Amniotic stem cell (primary cell): Measurements from ENCODE around the gene NCDN.

Source experiments
- DNase-seq: peaks from one replicate; lab custom pipeline; 2025; lab: John Stamatoyannopoulos, UW

Gene NCDN

GRCh38 chr1:35555212-35555584 lies 2.4 kb upstream of the NCDN start:
- DNase-seq = no peak

DNA sequence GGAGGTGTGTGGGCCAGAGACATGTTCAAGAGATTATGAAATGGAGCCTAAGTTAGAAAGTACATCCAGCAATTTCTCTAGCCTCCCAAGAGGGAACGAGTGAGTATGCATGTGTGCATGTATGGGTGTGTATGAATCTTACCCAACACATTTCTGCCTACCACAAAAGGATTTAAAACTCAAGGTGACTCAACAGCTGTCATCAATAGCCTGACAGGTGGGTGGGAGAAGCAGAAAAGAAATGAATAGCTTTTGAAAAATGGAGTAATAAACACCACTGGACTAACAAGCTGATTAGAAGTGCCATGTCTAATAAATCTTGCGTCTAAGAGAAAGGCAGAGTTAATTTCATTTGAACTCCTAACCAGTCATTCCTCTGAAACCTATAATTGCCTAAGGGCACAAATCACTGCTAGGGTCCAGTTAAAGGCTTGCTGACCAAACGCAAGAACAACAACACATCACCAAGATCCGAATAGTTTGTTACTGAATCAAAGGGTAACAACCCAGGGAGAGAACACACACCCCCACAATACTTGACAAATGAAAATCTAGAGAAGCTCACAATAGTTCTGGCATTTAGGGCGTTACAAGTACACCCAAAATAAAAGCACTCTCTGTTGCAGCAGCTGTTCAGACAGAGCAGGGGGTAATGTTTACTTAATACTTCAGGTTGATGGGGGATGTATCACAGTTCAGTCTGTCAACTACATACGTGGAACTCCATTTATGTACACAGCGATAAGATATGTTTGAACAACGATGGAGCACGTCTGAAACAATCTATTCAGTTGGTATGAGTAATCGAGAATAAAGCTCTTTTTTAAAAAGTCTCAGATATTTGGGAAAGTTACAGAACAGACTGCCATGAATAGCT lies 1.8 kb upstream of the NCDN start:
- no peak for DNase-seq

GRCh38 chr1:35556484-35557117 lies 998 bp upstream of the NCDN start:
- DNase-seq = no peak

- peak; percentile 86 for DNase-seq
Observed at GRCh38 chr1:35557118-35557610, 435 bp upstream of the NCDN start, which contains the start of gene KIAA0319L. Gene KIAA0319L, minus strand, starts transcription at chr1:35557403. Its CDS starts 2,912 bp downstream, at chr1:35554491.

GRCh38 chr1:35558374-35559316 lies 1.0 kb downstream of the NCDN start:
- DNase-seq = no peak

DNA sequence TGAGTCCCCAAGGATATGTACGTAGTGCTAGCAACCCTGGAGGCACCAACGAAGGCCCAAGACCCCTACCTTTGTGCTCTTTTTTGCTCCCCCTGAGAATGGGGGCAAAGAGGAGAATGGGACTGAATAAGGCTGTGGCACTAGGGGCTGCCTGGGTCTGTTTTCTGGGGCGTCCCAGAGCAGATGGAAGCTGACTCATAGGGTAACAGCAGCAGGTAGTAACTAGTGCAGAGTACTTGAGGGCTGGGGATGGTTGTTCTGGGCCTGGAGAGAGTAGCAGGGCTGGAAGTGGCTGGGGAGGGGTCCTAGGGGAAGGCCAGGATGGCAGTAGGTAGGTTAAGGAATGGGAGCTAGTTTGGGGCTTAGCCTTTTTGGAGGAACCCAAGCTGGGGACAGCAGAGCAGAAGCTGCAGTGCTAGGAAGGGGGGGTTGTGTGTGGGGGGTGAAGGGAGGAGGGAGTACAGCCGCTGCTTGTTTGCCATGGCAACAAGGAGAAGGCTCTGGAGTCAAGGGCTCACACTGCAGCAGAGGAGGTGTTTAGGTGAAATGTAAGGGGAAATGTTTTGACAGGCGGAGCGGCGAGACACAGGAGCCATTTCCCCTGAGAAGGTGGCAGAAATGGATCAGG lies 1.8 kb downstream of the NCDN start:
- DNase-seq = no peak

GRCh38 chr1:35560256-35561225 lies 2.9 kb downstream of the NCDN start:
- no peak for DNase-seq

- DNase-seq = no peak
Observed at GRCh38 chr1:35561297-35561971, 3.8 kb downstream of the NCDN start.

DNA sequence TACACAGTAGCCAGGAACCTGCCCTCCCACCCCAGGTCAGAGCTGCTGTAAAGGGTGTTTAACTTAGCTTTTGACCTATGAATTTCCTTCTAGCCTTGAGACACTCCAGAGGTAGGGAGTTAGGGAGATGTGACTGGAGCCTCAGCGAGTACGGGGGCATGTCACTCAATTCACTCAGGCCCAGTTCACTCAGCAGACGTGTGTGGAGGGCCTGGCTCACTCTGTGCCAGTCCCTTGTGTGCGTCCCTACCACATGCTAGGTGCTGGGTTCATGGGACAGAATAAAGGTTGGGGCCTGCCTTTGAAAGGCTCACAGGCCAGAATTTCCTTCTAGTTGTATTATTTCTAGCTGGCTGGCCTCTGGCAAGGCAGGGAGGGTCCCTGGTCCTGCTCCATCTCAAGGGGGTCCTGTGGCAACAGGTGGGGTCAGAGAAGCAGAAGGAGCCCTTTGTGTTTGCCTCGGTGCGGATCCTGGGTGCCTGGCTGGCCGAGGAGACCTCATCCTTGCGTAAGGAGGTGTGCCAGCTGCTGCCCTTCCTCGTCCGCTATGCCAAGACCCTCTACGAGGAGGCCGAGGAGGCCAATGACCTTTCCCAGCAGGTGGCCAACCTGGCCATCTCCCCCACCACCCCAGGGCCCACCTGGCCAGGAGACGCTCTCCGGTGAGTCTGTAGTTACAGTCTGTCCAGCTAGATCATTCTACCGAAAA lies 4.5 kb downstream of the NCDN start:
- no peak for DNase-seq

GRCh38 chr1:35563166-35563565 lies 5.6 kb downstream of the NCDN start:
- DNase-seq = no peak

DNA sequence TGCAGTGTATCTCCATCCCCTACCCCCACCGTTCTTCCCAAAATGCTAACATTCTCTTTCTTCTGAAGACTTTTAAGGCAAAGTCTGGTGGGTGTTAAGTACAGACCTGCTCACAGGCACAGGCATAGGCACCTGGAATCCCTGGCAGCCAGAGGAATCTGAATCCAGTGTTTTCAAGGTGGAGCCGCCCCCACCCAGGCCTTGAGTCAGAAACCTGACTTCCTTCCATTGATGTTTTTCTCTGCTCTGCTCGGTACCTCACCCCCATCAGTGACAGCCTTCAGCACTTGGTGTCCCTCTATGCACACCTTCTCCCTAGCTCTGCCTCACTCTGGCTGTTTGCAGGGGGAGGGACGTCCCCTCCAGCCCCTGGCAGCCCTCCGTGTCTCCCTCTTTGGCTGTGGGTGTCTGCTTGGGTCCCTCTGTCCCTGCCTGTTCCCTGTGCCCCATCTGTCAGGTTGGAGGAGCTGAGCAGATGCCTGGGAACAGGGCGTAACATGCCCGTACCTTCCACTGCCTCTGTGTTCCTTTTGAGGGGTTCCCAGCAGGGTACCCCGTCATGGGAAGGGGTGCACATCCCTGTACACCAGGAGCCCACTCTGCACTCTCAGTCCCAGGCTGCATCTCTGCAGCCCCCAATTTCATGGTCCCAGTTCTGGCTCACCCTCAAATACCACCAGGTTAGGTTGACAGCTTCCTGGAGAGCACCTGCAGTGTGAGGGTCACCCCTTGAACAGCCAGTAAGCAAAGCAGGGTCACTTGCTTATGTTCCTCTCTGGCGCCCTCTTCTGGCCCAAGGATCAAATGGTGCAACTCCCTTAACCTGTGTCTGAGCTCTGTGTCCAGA lies 6.7 kb downstream of the NCDN start:
- DNase-seq = peak; percentile 63

DNA sequence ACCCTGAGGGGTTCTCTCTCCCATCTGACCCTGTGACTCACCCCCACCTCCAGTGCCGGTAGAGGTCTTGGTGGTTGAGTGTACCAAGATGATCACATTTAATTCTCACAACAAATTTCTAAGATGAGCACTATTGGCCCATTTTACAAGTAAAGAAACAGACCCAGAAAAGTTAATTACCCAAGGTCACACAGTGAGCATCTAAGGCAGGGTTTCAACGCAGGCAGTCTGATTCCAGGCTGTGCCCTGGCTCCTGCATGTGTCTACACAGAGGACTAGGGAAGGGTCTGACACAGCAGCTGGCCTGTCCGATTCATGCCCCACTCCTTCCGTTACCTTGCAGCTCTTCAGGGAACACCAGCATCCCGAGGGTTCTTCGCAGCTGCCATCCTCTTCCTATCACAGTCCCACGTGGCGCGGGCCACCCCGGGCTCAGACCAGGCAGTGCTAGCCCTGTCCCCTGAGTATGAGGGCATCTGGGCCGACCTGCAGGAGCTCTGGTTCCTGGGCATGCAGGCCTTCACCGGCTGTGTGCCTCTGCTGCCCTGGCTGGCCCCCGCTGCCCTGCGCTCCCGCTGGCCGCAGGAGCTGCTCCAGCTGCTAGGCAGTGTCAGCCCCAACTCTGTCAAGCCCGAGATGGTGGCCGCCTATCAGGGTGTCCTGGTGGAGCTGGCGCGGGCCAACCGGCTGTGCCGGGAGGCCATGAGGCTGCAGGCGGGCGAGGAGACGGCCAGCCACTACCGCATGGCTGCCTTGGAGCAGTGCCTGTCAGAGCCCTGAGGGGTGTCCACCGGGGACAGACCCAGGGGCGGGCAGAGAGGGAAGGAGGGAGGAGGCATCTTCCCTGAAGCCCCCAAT lies 7.5 kb downstream of the NCDN start:
- DNase-seq = no peak

GRCh38 chr1:35565742-35566133 lies 8.1 kb downstream of the NCDN start:
- no peak for DNase-seq

DNA sequence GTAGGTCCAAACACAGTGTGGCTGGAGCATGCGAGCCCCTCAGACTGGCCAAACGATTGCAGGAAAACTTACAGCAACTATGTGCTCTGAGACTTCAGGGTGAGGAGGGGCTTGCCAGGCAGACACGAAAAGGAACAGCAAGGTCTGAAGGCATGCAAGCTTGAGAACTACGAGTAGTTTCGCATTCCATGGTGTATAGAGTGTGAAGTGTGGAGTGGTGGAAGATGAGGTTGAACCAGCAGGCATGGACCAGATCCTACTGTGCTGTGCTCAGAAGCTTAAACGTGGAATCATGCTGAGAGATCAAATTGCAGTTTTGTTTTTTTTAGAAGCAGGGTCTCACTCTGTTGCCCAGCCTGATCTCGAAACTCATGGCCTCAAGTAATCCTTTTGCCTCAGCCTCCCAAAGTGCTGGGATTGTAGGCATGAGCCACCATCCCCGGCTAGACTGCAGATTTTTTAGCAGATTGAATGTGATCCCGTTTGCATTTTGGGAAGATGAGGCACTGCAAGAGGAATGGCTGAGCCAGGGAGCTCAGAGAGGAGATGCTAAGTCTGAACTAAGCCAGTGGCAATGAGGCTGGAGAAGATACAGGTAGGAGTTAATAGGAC lies 10.5 kb downstream of the NCDN start:
- no peak for DNase-seq

DNA sequence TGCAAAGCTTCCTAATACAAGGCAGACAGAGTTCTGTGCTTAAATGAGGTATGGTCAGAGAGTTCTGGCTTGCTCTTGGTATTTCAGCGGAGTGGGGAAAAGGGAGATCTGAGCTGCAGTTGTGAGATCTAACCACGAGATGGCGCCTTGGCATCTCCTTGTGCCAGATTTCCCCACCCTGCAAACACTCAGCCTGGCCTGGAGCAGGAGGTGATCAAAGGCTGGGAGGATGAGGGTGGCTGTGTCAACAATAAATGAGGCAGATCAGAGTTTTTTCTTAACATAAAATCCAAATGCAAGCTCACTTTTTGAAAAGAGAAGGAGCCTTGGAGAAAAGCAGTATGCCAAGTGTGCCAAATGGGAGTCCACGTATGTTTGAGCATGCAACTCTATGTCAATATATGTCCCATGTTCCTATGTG lies 11.4 kb downstream of the NCDN start:
- DNase-seq = peak; percentile 64

GRCh38 chr1:35569936-35570335 lies 12.3 kb downstream of the NCDN start:
- no peak for DNase-seq

DNA sequence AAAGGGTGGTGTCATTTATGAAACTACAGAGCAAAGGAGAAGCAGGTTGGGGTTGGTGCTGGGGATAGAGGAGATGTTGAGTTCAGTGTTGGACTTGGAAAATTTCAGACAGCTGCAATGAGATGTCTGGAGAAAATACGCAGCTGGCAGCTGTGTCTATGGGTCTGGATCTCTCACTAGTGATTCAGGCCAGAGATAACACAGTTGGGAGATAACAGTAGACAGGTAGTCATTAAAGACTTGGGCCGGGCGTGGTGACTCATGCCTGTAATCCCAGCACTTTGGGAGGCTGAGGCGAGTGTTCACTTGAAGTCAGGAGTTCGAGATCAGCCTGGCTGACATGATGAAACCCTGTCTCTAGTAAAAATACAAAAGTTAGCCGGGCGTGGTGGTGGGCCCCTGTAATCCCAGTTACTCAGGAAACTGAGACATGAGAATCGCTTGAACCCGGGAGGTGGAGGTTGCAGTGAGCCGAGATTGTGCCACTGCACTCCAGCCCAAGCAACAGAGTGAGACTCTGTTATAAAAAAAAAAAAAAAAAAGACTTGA lies 13.1 kb downstream of the NCDN start:
- DNase-seq = no peak
